Left lung (tissue), 10 donors: ENCODE data around the gene ZNF771. TPM values are rescaled to one million over a fixed set of nuclear protein-coding genes. Genes with fewer than 3 reads are reported as not detected.

Experiments
- ATAC-seq: fragments of 200-7000 bp; cut with Tn5 transposase; one replicate; pipeline ENCODE4 v1.9.1; 2020; ENCODE audit warnings: moderate library complexity
- DNase-seq, 4 donors: peaks; one replicate each; pipeline ENCODE4 v3.0.0-alpha.2; 2013 to 2020
- H3K27ac ChIP-seq, 2 donors: fragments of 200-600 bp; sonication (generic) in 1 of 2; one replicate each; pipeline versions ENCODE4 v1.5.0 to v1.8.0; 2020 to 2021
- H3K27me3 ChIP-seq, 2 donors: fragments of 200-600 bp; sonication (generic) in 1 of 2; one replicate each; pipeline versions ENCODE4 v1.5.0 to v1.8.0; 2020 to 2021
- H3K36me3 ChIP-seq, 2 donors: fragments of 200-600 bp; sonication (generic) in 1 of 2; one replicate each; pipeline versions ENCODE4 v1.5.0 to v1.8.0; 2020 to 2021
- H3K4me1 ChIP-seq, 2 donors: fragments of 200-600 bp; one replicate each; pipeline ENCODE4 v1.8.0; 2021
- H3K4me3 ChIP-seq, 2 donors: fragments of 200-600 bp; sonication (generic) in 1 of 2; one replicate each; pipeline versions ENCODE4 v1.5.0 to v1.8.0; 2020 to 2021; ENCODE audit warnings: mild to moderate bottlenecking in 1 of 2
- H3K9me3 ChIP-seq, 2 donors: fragments of 200-600 bp; sonication (generic) in 1 of 2; one replicate each; pipeline versions ENCODE4 v1.5.0 to v1.8.0; 2020 to 2021
- intact Hi-C, 2 donors: fragments of 100-400 bp; cut with DNase I; formaldehyde crosslinking; loops; one replicate each; pipeline versions ENCODE4 v1.11.2 to v1.14.2; 2022
- polyA plus RNA-seq, 6 donors: library from polyadenylated mRNA; unstranded; fragments of 120-200 nt; gene quantifications; one replicate each; pipeline ENCODE4 v1.2.1, GENCODE V29; 2013; ENCODE audit not compliant: insufficient read length in 6 of 6
- total RNA-seq, 2 donors: library from RNA; stranded (reverse); fragmentation: NEBNext Ultra II Directional; extraction: Animal tissue kit (Norgen Biotek cat#: 25700); gene quantifications; one replicate each; pipeline ENCODE4 v1.2.1, GENCODE V29; 2021
- TF ChIP-seq, protein P1 (sequence below), 2 donors: fragments of 200-600 bp; sonication (generic) in 1 of 2; IDR thresholded peaks; one replicate each; pipeline versions ENCODE4 v1.5.0 to v1.8.0; 2021; ENCODE audit warnings: antibody characterized with exemption in 2 of 2
- donor health status: DM: no; HTN: yes; CAD: no.
- donor health status: DM: no; HTN: no; CAD: no.

Gene ZNF771
- total and polyA plus RNA-seq, 8 donors: 4.0 to 8.5 (median 5.8) TPM

DNA sequence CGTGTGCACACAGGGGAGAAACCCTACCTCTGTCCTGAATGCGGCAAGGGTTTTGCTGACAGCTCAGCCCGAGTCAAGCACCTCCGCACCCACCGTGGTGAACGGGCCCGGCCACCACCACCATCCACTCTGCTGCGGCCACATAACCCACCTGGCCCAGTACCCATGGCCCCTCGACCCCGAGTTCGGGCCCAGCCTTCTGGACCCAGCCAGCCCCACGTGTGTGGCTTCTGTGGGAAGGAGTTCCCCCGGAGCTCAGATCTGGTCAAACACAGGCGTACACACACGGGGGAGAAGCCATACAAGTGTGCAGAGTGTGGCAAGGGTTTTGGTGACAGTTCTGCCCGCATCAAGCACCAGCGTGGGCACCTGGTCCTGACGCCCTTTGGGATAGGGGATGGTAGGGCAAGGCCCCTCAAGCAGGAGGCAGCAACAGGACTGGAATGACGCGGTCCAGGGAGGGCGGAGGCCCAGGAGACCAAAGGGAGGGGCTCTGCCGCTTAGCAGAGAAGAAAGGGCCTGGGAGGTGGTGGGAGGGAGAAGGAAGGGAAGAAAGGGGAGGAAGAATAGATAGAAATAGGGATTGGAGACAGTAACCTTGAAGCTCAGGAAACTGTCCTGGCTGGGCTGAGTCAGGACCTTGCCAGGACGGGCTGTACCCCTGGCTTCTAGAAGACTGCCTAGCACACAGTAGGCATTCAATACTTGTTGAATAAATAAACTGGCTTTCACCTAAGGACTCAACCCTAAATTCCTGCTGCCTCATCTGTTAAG, 8.6 kb upstream of the ZNF771 start:
- ATAC-seq: no peak
- Histone ChIP-seq H3K27ac (peak overlapping the region in 1 of 2 donors; percentile 78), H3K9me3 (no peaks in the 10 kb centered on the region), H3K4me3 (no peak overlapping the region), H3K27me3 (no peaks in the 10 kb centered on the region), H3K36me3 (peaks cover 0 to 17% of the 10 kb centered on the region in 2 donors), H3K4me1 (peaks cover 7 to 51% of the 10 kb centered on the region in 2 donors)
- intact Hi-C loops: no loop called here
- TF ChIP-seq, protein P1, sequence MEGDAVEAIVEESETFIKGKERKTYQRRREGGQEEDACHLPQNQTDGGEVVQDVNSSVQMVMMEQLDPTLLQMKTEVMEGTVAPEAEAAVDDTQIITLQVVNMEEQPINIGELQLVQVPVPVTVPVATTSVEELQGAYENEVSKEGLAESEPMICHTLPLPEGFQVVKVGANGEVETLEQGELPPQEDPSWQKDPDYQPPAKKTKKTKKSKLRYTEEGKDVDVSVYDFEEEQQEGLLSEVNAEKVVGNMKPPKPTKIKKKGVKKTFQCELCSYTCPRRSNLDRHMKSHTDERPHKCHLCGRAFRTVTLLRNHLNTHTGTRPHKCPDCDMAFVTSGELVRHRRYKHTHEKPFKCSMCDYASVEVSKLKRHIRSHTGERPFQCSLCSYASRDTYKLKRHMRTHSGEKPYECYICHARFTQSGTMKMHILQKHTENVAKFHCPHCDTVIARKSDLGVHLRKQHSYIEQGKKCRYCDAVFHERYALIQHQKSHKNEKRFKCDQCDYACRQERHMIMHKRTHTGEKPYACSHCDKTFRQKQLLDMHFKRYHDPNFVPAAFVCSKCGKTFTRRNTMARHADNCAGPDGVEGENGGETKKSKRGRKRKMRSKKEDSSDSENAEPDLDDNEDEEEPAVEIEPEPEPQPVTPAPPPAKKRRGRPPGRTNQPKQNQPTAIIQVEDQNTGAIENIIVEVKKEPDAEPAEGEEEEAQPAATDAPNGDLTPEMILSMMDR (IDR thresholded peaks at IDR 0.05): no peak
- DNase-seq: no peak

DNA sequence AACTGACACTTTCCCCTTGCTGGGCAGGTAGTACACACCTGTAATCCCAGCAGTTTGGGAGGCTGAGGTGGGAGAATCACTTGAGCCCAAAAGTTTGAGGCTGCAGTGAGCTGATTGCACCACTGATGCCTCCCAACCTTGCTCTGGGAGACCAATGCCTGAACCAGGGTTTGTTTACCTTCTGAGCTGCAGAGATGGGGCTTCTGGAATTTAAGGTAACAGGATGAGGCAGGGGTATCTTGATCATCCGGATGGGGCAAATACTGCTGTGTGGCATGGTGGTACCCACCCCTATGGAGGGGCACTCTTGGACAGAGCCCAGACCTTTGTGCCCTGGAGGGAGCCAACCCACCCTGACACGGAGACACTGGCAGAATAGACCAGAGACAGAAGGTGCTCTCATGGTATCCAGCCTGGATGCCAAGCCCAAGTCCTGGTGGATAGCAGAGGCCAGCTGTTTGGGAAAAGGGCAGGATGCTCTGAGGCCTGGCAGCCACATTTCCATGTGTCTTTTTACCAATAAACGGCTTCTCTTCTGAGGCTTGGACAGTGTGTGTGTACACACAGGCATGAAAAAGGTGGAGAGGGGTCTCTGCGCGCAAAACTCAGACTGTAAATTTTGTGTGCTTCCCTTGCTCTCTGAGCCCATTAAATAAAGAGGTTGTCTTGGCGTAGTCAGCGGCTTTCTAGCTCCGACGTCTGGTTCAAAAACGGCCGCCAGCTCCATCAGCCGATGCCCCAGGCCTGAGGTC, 7.8 kb upstream of the ZNF771 start:
- intact Hi-C loops: no loop called here
- no peaks in the 10 kb centered on the region for H3K9me3 ChIP-seq

DNA sequence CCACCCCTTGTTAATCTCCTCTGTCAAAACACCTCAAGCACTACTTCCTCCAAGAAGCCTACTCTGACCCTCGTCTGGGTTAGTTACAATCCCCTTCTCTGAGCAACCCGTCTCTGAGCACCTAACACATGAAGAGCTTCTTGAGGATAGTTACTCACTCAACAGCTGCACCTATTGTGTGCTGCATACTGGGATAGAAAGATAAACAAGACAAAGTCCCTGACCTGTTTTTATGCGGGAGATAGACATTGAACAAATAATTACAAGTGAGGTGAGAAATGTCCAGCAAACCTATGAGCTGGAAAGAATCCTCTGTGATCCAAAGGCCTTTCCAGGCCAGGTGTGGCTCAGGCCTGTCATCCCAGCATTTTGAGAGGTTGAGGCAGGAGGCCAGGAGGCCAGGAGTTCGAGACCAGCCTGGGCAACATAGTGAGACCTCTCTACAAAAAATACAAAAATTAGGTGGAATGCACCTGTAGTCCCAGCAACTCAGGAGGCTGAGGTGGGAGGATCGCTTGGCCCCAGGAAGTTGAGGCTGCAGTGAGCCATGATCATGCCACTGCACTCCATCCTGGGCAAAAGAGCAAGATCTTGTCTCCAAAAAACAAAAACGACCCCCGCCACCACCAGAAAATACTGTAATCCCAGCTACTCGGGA, 5.5 kb upstream of the ZNF771 start:
- H3K27ac ChIP-seq: no peak overlapping the region
- intact Hi-C loops: no loop called here

More for the DNA sequence above, 7.8 kb upstream of the ZNF771 start:
- ATAC-seq: no peak
- Histone ChIP-seq H3K4me3 (peak overlapping the region; percentile 61 to 62), H3K36me3 (peaks cover 0 to 17% of the 10 kb centered on the region in 2 donors), H3K4me1 (peaks cover 7 to 47% of the 10 kb centered on the region in 2 donors), H3K27me3 (no peaks in the 10 kb centered on the region), H3K27ac (peak overlapping the region; percentile 78 to 80)
- DNase-seq: no peak
- TF ChIP-seq, protein P1 (IDR thresholded peaks at IDR 0.05): no peak

DNA sequence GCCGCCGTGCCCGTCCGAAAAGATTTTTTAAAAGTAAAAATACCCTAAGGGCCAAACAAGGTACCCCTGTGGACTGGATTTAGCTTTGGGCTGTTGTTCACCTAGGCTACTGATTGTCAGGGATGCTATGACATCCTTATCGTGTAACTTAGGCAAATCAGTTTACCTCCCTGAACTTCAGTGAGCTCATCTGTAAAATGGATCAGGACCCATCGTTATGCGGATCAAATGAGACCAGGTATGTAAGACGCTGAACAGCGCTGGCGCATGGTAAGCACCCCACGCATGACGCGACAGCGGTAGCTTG, 658 bp upstream of the ZNF771 start:
- Histone ChIP-seq H3K4me3 (peak overlapping the region; percentile 60 to 95), H3K27me3 (no peaks in the 10 kb centered on the region), H3K4me1 (peaks cover 15 to 31% of the 10 kb centered on the region in 2 donors), H3K9me3 (no peaks in the 10 kb centered on the region), H3K36me3 (no peaks in the 10 kb centered on the region), H3K27ac (peak overlapping the region; percentile 76 to 80)
- no peak for DNase-seq
- intact Hi-C loops: no loop called here
- ATAC-seq: no peak
- TF ChIP-seq, protein P1 (IDR thresholded peaks at IDR 0.05): no peak

More for the DNA sequence above, 5.5 kb upstream of the ZNF771 start:
- Histone ChIP-seq H3K36me3 (peaks cover 0 to 17% of the 10 kb centered on the region in 2 donors), H3K9me3 (no peaks in the 10 kb centered on the region), H3K4me1 (peaks cover 0 to 37% of the 10 kb centered on the region in 2 donors), H3K27me3 (no peaks in the 10 kb centered on the region), H3K4me3 (no peak overlapping the region)
- TF ChIP-seq, protein P1 (IDR thresholded peaks at IDR 0.05): no peak
- ATAC-seq (peak; percentile 18), DNase-seq (no peak)
